Erythroblast (primary cell): ENCODE data around the gene KCNJ1.
A peak's percentile ranks its signal among the peaks of the same experiment; 100 is the strongest.

Source experiments
- DNase-seq, 2 experiments: peaks; one replicate each; lab custom pipeline; 2025; lab: John Stamatoyannopoulos, UW
- GATA1 ChIP-seq: IDR thresholded peaks from 2 replicates; pipeline ENCODE4 v1.6.1; 2011; ENCODE audit warnings: low read depth, mild to moderate bottlenecking, control low read depth, low read length, moderate library complexity
- POLR2A ChIP-seq: IDR thresholded peaks from 2 replicates; pipeline ENCODE4 v1.6.1; 2011; ENCODE audit warnings: mild to moderate bottlenecking, low read length

The KCNJ1 gene

GRCh38 chr11:128894286-128894681 is 27.2 kb upstream of the KCNJ1 start:
- TF ChIP-seq POLR2A (no peak), GATA1 (no peak)
- DNase-seq: no peak

GRCh38 chr11:128893578-128894285 is 26.6 kb upstream of the KCNJ1 start:
- TF ChIP-seq GATA1 (no peak), POLR2A (no peak)
- no peak for DNase-seq

- no peak for DNase-seq
- TF ChIP-seq POLR2A: no peak
- no peak for TF ChIP-seq GATA1
Observed at GRCh38 chr11:128892866-128893565, 25.9 kb upstream of the KCNJ1 start.

- no peak for TF ChIP-seq POLR2A
- no peak for TF ChIP-seq GATA1
- DNase-seq: no peak
Observed at GRCh38 chr11:128891913-128892398, 24.9 kb upstream of the KCNJ1 start.

GRCh38 chr11:128890543-128891368 is 23.7 kb upstream of the KCNJ1 start, which contains the start of gene KCNJ5:
KCNJ5 (plus strand) TSS chr11:128891356; CDS start chr11:128911274, 19,918 bp downstream.
- DNase-seq: no peak
- TF ChIP-seq POLR2A (no peak), GATA1 (no peak)

- TF ChIP-seq POLR2A (no peak), GATA1 (no peak)
- DNase-seq: no peak
Observed at GRCh38 chr11:128890216-128890542, 23.1 kb upstream of the KCNJ1 start.

- TF ChIP-seq GATA1 (no peak), POLR2A (no peak)
- no peak for DNase-seq
Observed at GRCh38 chr11:128889657-128890213, 22.6 kb upstream of the KCNJ1 start.

- no peak for TF ChIP-seq POLR2A
- no peak for TF ChIP-seq GATA1
- no peak for DNase-seq
Observed at GRCh38 chr11:128888034-128888985, 21.2 kb upstream of the KCNJ1 start.

GRCh38 chr11:128886406-128887124 is 19.5 kb upstream of the KCNJ1 start:
- no peak for TF ChIP-seq POLR2A
- no peak for TF ChIP-seq GATA1
- DNase-seq: peak; percentile 9 to 44

- DNase-seq: peak; percentile 54 to 74
- TF ChIP-seq GATA1 (no peak), POLR2A (no peak)
Observed at GRCh38 chr11:128884703-128885338, 17.7 kb upstream of the KCNJ1 start.

GRCh38 chr11:128884054-128884453 is 17.0 kb upstream of the KCNJ1 start:
- TF ChIP-seq GATA1 (no peak), POLR2A (no peak)
- no peak for DNase-seq

GRCh38 chr11:128882451-128882850 is 15.4 kb upstream of the KCNJ1 start:
- no peak for DNase-seq
- TF ChIP-seq POLR2A: no peak
- TF ChIP-seq GATA1: no peak
